PFSK-1 (cell line): Measurements from ENCODE around the gene ARHGEF12.

Experiments
- FOXP2 ChIP-seq: optimal IDR thresholded peaks from 2 replicates; pipeline ENCODE3; 2011; ENCODE audit warnings: borderline replicate concordance, control low read depth, inconsistent platforms; ENCODE audit not compliant: insufficient read depth; ENCODE audit errors: extremely low read length, extremely low read depth
- POLR2AphosphoS5 ChIP-seq: IDR thresholded peaks from 2 replicates; pipeline ENCODE4 v1.6.1; 2012; ENCODE audit warnings: low read depth, mild to moderate bottlenecking, control low read depth, low read length, moderate library complexity
- REST ChIP-seq, 2 experiments: IDR thresholded peaks; 2 replicates each; pipeline versions ENCODE4 v1.6.1 to v1.8.0; 2011 to 2012; ENCODE audit warnings: low read depth in 2 of 2, low read length in 2 of 2, control low read depth in 1 of 2, inconsistent platforms in 1 of 2, mild to moderate bottlenecking in 1 of 2, moderate library complexity in 1 of 2; ENCODE audit not compliant: insufficient read depth in 1 of 2
- TAF1 ChIP-seq: IDR thresholded peaks from 2 replicates; pipeline ENCODE4 v1.6.1; 2012; ENCODE audit warnings: low read length, control low read depth, borderline replicate concordance; ENCODE audit not compliant: insufficient read depth

GRCh38 chr11:120390585-120390922 lies 54.3 kb downstream of the ARHGEF12 start:
- TF ChIP-seq POLR2AphosphoS5, result no peak
- no peak for TF ChIP-seq TAF1
- TF ChIP-seq REST (IDR thresholded peaks at IDR 0.05; ENCODE audit: insufficient read depth in 1 of 2, low read depth in 2 of 2, low read length in 2 of 2), result no peak
- TF ChIP-seq FOXP2, result no peak
